HG03460 (cell line): Measurements from ENCODE around the gene KCNT2.

Source experiments
- ATAC-seq: cut with Tn5 transposase; IDR thresholded peaks from one replicate; pipeline ENCODE4 v1.9.1; 2021; ENCODE audit not compliant: unreplicated experiment

The KCNT2 gene

GRCh38 chr1:196403803-196404690 lies 204.2 kb downstream of the KCNT2 start:
- no peak for ATAC-seq

- ATAC-seq = no peak
Observed at GRCh38 chr1:196401891-196402290, 206.3 kb downstream of the KCNT2 start.

- ATAC-seq = no peak
Observed at GRCh38 chr1:196401452-196401833, 206.8 kb downstream of the KCNT2 start.

- ATAC-seq = no peak
Observed at GRCh38 chr1:196400478-196401451, 207.5 kb downstream of the KCNT2 start.

GRCh38 chr1:196399713-196400112 lies 208.5 kb downstream of the KCNT2 start:
- ATAC-seq = no peak

- ATAC-seq = no peak
Observed at GRCh38 chr1:196393742-196394141, 214.5 kb downstream of the KCNT2 start.

GRCh38 chr1:196393282-196393681 lies 215.0 kb downstream of the KCNT2 start:
- no peak for ATAC-seq

GRCh38 chr1:196387766-196388165 lies 220.5 kb downstream of the KCNT2 start:
- ATAC-seq = no peak

- ATAC-seq = no peak
Observed at GRCh38 chr1:196385109-196385508, 223.1 kb downstream of the KCNT2 start.

- ATAC-seq = no peak
Observed at GRCh38 chr1:196382383-196382782, 225.9 kb downstream of the KCNT2 start.

- ATAC-seq = no peak
Observed at GRCh38 chr1:196381544-196381943, 226.7 kb downstream of the KCNT2 start.

GRCh38 chr1:196380316-196380715 lies 227.9 kb downstream of the KCNT2 start:
- no peak for ATAC-seq

- no peak for ATAC-seq
Observed at GRCh38 chr1:196377811-196378210, 230.4 kb downstream of the KCNT2 start.

- ATAC-seq = no peak
Observed at GRCh38 chr1:196376630-196377328, 231.5 kb downstream of the KCNT2 start.

GRCh38 chr1:196373798-196374197 lies 234.4 kb downstream of the KCNT2 start:
- no peak for ATAC-seq

- peak; percentile 69 for ATAC-seq
Observed at GRCh38 chr1:196372896-196373536, 235.2 kb downstream of the KCNT2 start.

GRCh38 chr1:196367838-196368237 lies 240.4 kb downstream of the KCNT2 start:
- no peak for ATAC-seq

GRCh38 chr1:196366817-196367495 lies 241.3 kb downstream of the KCNT2 start:
- no peak for ATAC-seq

- ATAC-seq = no peak
Observed at GRCh38 chr1:196361112-196361714, 247.0 kb downstream of the KCNT2 start.

- no peak for ATAC-seq
Observed at GRCh38 chr1:196357913-196358312, 250.3 kb downstream of the KCNT2 start.
